PC-3 (cell line): ENCODE measurements around the gene MED15. TPM values are rescaled to one million over a fixed set of nuclear protein-coding genes. Genes with fewer than 3 reads are reported as not detected.

ENCODE experiments used
- ATAC-seq: fragments of 200-7000 bp; cut with Tn5 transposase; 2 replicates; pipeline ENCODE4 v1.9.1; 2020; ENCODE audit warnings: mild to moderate bottlenecking, moderate library complexity
- BruUV-seq: library from RNA; stranded (reverse); fragments of 400-500 nt; replicated peaks from 2 replicates; lab custom pipeline; 2021; lab: Mats Ljungman, UMichigan
- CTCF ChIA-PET: fragments of 300-600 bp; sonication (Branson Sonifier 250); formaldehyde crosslinking; loops from one replicate; lab custom pipeline; 2022; ENCODE audit warnings: antibody characterized with exemption; lab: Charles Lee
- POLR2A ChIA-PET: fragments of 300-600 bp; sonication (Branson Sonifier 250); formaldehyde crosslinking; loops from one replicate; lab custom pipeline; 2022; ENCODE audit warnings: antibody characterized with exemption; ENCODE audit not compliant: unreplicated experiment; lab: Charles Lee
- DNase-seq: peaks from one replicate; pipeline ENCODE4 v3.0.0-alpha.2; 2015
- H2AFZ ChIP-seq: fragments of 300-600 bp; sonication (generic); 2 replicates; pipeline ENCODE4 v1.6.0; 2016; ENCODE audit warnings: antibody characterized with exemption, low read length
- H3F3A ChIP-seq: fragments of 300-600 bp; sonication (generic); one replicate; pipeline ENCODE4 v1.6.0; 2017; ENCODE audit warnings: antibody characterized with exemption, low read length, control low read depth, mild to moderate bottlenecking; ENCODE audit not compliant: unreplicated experiment
- H3K27ac ChIP-seq: fragments of 300-600 bp; sonication (generic); 2 replicates; pipeline ENCODE4 v1.5.1; 2016; ENCODE audit warnings: mild to moderate bottlenecking, low read length
- H3K27me3 ChIP-seq: fragments of 300-600 bp; sonication (generic); 2 replicates; pipeline ENCODE4 v1.6.1; 2016; ENCODE audit warnings: low read length, mixed read lengths
- H3K36me3 ChIP-seq: fragments of 300-600 bp; sonication (generic); 2 replicates; pipeline ENCODE4 v1.6.1; 2016; ENCODE audit warnings: low read depth, mixed run types, low read length, mixed read lengths
- H3K4me1 ChIP-seq: fragments of 300-600 bp; sonication (generic); 2 replicates; pipeline ENCODE4 v1.5.1; 2016; ENCODE audit warnings: low read length; ENCODE audit not compliant: insufficient read depth
- H3K4me2 ChIP-seq: fragments of 300-600 bp; sonication (generic); 2 replicates; pipeline ENCODE4 v1.6.0; 2016; ENCODE audit warnings: low read length
- H3K4me3 ChIP-seq: fragments of 300-600 bp; sonication (generic); 2 replicates; pipeline ENCODE4 v1.5.1; 2016; ENCODE audit warnings: mild to moderate bottlenecking, low read length, mixed read lengths
- H3K79me2 ChIP-seq: fragments of 300-600 bp; sonication (generic); 2 replicates; pipeline ENCODE4 v1.6.1; 2017; ENCODE audit warnings: low read length, mixed read lengths
- H3K9ac ChIP-seq: fragments of 300-600 bp; sonication (generic); 2 replicates; pipeline ENCODE4 v1.6.0; 2016; ENCODE audit warnings: mild to moderate bottlenecking, low read length
- H3K9me2 ChIP-seq: fragments of 300-600 bp; sonication (generic); replicated peaks from 2 replicates; pipeline ENCODE4 v1.6.1; 2016; ENCODE audit warnings: mixed run types, low read length, mixed read lengths
- H3K9me3 ChIP-seq: fragments of 300-600 bp; sonication (generic); 2 replicates; pipeline ENCODE4 v1.6.1; 2016; ENCODE audit warnings: low read length, mixed read lengths
- H4K20me1 ChIP-seq: fragments of 300-600 bp; sonication (generic); 2 replicates; pipeline ENCODE4 v1.6.1; 2016; ENCODE audit warnings: low read length, mixed read lengths
- EZH2 ChIP-seq: fragments of 300-600 bp; sonication (generic); IDR thresholded peaks from one replicate; pipeline ENCODE4 v1.6.1; 2017; ENCODE audit warnings: antibody characterized with exemption, mild to moderate bottlenecking, low read length; ENCODE audit not compliant: unreplicated experiment
- EZH2phosphoT487 ChIP-seq: fragments of 300-600 bp; sonication (generic); IDR thresholded peaks from 2 replicates; pipeline ENCODE4 v1.6.1; 2018; ENCODE audit warnings: mild to moderate bottlenecking, antibody characterized with exemption, low read length, borderline replicate concordance
- intact Hi-C: fragments of 100-400 bp; cut with micrococcal nuclease; formaldehyde crosslinking; loops from 2 replicates; pipeline ENCODE4 v1.9.0; 2023
- total RNA-seq: library from RNA; depleted of rRNA; stranded (reverse); fragments of >200 nt; gene quantifications from 2 replicates; pipeline ENCODE4 v1.2.3, GENCODE V29; 2014
- TF ChIP-seq, protein P1 (sequence below): fragments of 300-600 bp; sonication (generic); conservative IDR thresholded peaks from 2 replicates; pipeline ENCODE4 v1.5.1; 2017; ENCODE audit warnings: antibody characterized with exemption, low read depth, mild to moderate bottlenecking, low read length

MED15 gene
- total RNA-seq, 1 experiment from 2014 or later: 55.9 TPM

DNA sequence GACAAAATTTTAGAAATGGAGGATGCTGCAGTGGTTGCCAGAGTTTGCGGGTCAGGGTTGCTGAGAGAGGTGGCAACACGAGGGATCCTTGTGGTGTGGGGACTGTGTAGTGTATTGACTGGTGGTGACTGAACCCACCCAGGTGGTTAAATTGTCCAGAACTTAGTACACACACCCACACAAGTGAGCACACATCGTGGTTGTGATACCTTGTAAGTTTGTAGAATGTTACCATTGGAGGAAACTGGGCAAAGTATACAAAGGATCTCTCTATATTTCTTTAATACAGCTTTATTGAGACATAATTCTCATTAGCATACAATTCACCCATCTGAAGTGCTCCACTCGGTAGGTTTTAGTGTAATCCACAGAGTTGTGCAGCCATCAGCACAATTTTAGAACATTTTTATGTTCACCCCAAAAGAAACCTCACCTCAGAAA, 56.1 kb downstream of the MED15 start:
- Histone ChIP-seq H3K9me3 (no peaks in the 10 kb centered on the region), H3K36me3 (peaks cover 42% of the 10 kb centered on the region), H3K9me2 (no peaks in the 10 kb centered on the region), H3F3A (peaks cover 2% of the 10 kb centered on the region), H3K27me3 (no peaks in the 10 kb centered on the region), H3K79me2 (peaks cover 6% of the 10 kb centered on the region; the same call in 1 of the 2 replicates), H4K20me1 (no peaks in the 10 kb centered on the region; the same call in 1 of the 2 replicates), H3K27ac (no peak overlapping the region), H3K4me1 (peaks cover 36% of the 10 kb centered on the region), H2AFZ (no peak overlapping the region), H3K9ac (no peak overlapping the region), H3K4me3 (no peak overlapping the region), H3K4me2 (no peak overlapping the region)
- TF ChIP-seq, protein P1, sequence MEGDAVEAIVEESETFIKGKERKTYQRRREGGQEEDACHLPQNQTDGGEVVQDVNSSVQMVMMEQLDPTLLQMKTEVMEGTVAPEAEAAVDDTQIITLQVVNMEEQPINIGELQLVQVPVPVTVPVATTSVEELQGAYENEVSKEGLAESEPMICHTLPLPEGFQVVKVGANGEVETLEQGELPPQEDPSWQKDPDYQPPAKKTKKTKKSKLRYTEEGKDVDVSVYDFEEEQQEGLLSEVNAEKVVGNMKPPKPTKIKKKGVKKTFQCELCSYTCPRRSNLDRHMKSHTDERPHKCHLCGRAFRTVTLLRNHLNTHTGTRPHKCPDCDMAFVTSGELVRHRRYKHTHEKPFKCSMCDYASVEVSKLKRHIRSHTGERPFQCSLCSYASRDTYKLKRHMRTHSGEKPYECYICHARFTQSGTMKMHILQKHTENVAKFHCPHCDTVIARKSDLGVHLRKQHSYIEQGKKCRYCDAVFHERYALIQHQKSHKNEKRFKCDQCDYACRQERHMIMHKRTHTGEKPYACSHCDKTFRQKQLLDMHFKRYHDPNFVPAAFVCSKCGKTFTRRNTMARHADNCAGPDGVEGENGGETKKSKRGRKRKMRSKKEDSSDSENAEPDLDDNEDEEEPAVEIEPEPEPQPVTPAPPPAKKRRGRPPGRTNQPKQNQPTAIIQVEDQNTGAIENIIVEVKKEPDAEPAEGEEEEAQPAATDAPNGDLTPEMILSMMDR: no peak
- DNase-seq (no peak), ATAC-seq (no peak)
- CTCF ChIA-PET: interaction anchor here (0.6 kb wide), 1 partner anchor 46 kb away, joined by 4 read pairs; no protein-coding TSS in a partner anchor
- intact Hi-C loops: no loop called here
- POLR2A ChIA-PET: no interaction called here
- no TSS peak for BruUV-seq

DNA sequence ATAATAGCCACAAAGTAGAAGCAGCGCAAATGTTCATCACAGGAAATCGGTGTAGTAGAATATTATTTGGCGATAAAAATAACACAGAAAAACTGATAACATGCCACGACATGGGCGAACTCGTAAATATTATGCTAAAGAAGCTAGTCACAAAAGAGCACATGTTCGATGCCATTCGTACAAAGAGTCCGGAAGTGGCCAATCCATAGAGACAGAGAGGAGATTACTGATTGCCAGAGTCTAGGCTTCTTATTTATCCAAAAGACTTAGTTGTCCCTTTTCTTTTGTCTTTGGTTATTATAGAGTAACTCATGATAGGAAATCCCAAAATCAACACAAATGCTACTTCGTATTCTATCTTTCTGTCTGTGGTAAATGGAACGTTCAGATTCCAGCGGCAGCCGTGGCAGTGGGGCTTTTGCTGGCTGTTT, 56.5 kb downstream of the MED15 start:
- Histone ChIP-seq H3K9me2 (no peaks in the 10 kb centered on the region), H2AFZ (no peak overlapping the region), H4K20me1 (no peaks in the 10 kb centered on the region; the same call in 1 of the 2 replicates), H3K4me2 (no peak overlapping the region), H3K9me3 (no peaks in the 10 kb centered on the region), H3K4me1 (peaks cover 41% of the 10 kb centered on the region), H3K36me3 (peaks cover 41% of the 10 kb centered on the region), H3K79me2 (peaks cover 7% of the 10 kb centered on the region; the same call in 1 of the 2 replicates), H3K27ac (no peak overlapping the region), H3K9ac (no peak overlapping the region), H3F3A (peaks cover 6% of the 10 kb centered on the region), H3K4me3 (no peak overlapping the region), H3K27me3 (no peaks in the 10 kb centered on the region)
- TF ChIP-seq, protein P1: no peak
- no peak for TF ChIP-seq EZH2phosphoT487
- POLR2A ChIA-PET: no interaction called here
- intact Hi-C loops: no loop called here
- CTCF ChIA-PET: interaction anchor here (0.6 to 0.7 kb wide), 2 partner anchors 46 to 64 kb away, joined by 3 to 4 read pairs; no protein-coding TSS in a partner anchor
- ATAC-seq (no peak), DNase-seq (no peak)
- BruUV-seq: no TSS peak

DNA sequence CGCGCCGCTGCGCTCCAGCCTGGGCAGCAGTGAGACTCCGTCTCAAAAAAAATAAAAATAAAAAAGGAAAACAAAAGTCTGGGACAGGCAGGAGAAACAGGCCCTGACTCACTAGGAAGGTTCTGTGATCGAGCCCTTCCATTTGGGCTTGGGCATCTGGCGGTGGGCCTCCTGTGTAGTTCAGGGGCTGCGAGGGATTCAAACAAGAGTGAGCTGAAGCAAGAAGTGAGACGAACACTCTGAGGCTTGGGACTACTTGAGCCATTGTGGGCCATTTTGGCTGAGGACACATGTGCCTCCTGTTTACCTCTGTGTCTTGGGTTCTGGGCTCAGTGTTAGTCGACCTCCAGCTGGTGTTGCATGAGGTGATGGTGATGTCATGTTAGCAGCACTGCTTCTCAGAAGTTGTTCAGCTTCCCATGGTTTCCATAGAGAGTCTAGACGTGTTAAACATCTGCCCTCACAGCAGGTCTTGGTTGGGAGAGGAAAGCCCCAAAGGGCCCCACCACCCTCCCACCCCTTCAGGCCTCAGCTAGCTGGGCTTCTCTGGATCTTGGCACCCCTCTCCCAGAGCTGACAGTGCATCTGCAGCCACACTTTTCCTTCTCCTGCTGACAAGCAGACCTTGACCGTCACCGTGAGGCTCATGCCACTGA, 57.8 kb downstream of the MED15 start:
- Histone ChIP-seq H2AFZ (no peak overlapping the region), H3K9me3 (no peaks in the 10 kb centered on the region), H3F3A (peaks cover 6% of the 10 kb centered on the region), H3K27ac (no peak overlapping the region), H3K4me1 (peaks cover 53% of the 10 kb centered on the region), H3K36me3 (peaks cover 38% of the 10 kb centered on the region), H3K9ac (no peak overlapping the region), H3K79me2 (peaks cover 10% of the 10 kb centered on the region; the same call in 1 of the 2 replicates), H3K9me2 (no peaks in the 10 kb centered on the region), H3K4me3 (no peak overlapping the region), H4K20me1 (no peaks in the 10 kb centered on the region; the same call in 1 of the 2 replicates), H3K4me2 (no peak overlapping the region), H3K27me3 (no peaks in the 10 kb centered on the region)
- DNase-seq (no peak), ATAC-seq (no peak)
- BruUV-seq: no TSS peak
- POLR2A ChIA-PET: no interaction called here
- TF ChIP-seq EZH2: no peak
- TF ChIP-seq, protein P1: no peak
- no peak for TF ChIP-seq EZH2phosphoT487
- intact Hi-C loops: loop anchor here (5.0 kb wide), 1 partner anchor 58 kb away; the partner anchor contains the start of gene MED15
- CTCF ChIA-PET: interaction anchor here (0.5 to 0.6 kb wide), 2 partner anchors 34 to 348 kb away, joined by 3 to 14 read pairs; no protein-coding TSS in a partner anchor
